Left cardiac atrium (tissue), 4 donors: Measurements from ENCODE around the gene HOXB5. TPM values are rescaled to one million over a fixed set of nuclear protein-coding genes. Genes with fewer than 3 reads are reported as not detected.
A peak's percentile ranks its signal among the peaks of the same experiment; 100 is the strongest.

Experiments used
- ATAC-seq, 2 donors: fragments of 200-7000 bp; cut with Tn5 transposase; one replicate each; pipeline ENCODE4 v1.9.1; 2020; ENCODE audit warnings: mild to moderate bottlenecking in 2 of 2, moderate library complexity in 2 of 2
- DNase-seq: peaks from one replicate; pipeline ENCODE4 v3.0.0-alpha.2; 2020
- intact Hi-C, 2 donors: fragments of 100-400 bp; cut with DNase I; formaldehyde crosslinking; loops; one replicate each; pipeline versions ENCODE4 v1.14.1 to v1.15.1; 2022 to 2023
- total RNA-seq, 2 donors: library from RNA; stranded (reverse); fragmentation: NEBNext Ultra II Directional; extraction: Animal tissue kit (Norgen Biotek cat#: 25700); gene quantifications; one replicate each; pipeline ENCODE4 v1.2.1, GENCODE V29; 2021
- donor health status: DM: no; HTN: yes; CAD: no.
- donor health status: DM: no; HTN: yes; CAD: no; lungs with severe emphysema.
- donor health status: DM: yes; HTN: yes; CAD: no.
- donor health status: Dilated cardiomyopathy.

Gene HOXB5
- total RNA-seq, 2 donors from 2014 or later, result 0.41 TPM; not detected in 1

- no peak for ATAC-seq
- DNase-seq, result no peak
- intact Hi-C loops, result no loop called here
Observed at GRCh38 chr17:48568499-48569239, 24.9 kb downstream of the HOXB5 start.

GRCh38 chr17:48567646-48568354 is 25.8 kb downstream of the HOXB5 start:
- no peak for ATAC-seq
- intact Hi-C loops, result no loop called here

GRCh38 chr17:48567209-48567608 is 26.4 kb downstream of the HOXB5 start:
- intact Hi-C loops, result no loop called here
- DNase-seq (no peak), ATAC-seq (no peak)

More at GRCh38 chr17:48567646-48568354, 25.8 kb downstream of the HOXB5 start:
- DNase-seq, result no peak

GRCh38 chr17:48566717-48567116 is 26.9 kb downstream of the HOXB5 start:
- ATAC-seq (no peak), DNase-seq (no peak)
- intact Hi-C loops, result no loop called here

- ATAC-seq (no peak), DNase-seq (no peak)
- intact Hi-C loops, result no loop called here
Observed at GRCh38 chr17:48565925-48566710, 27.5 kb downstream of the HOXB5 start.

GRCh38 chr17:48565022-48565554 is 28.5 kb downstream of the HOXB5 start:
- intact Hi-C loops, result no loop called here
- ATAC-seq (no peak), DNase-seq (no peak)

GRCh38 chr17:48564188-48565021 is 29.2 kb downstream of the HOXB5 start:
- ATAC-seq (peak; percentile 70 to 71), DNase-seq (no peak)
- intact Hi-C loops, result no loop called here

GRCh38 chr17:48563867-48564187 is 29.8 kb downstream of the HOXB5 start:
- ATAC-seq (no peak), DNase-seq (no peak)

GRCh38 chr17:48563385-48563838 is 30.2 kb downstream of the HOXB5 start:
- intact Hi-C loops, result no loop called here
- DNase-seq (no peak), ATAC-seq (no peak)

More at GRCh38 chr17:48563867-48564187, 29.8 kb downstream of the HOXB5 start:
- intact Hi-C loops, result no loop called here

- no peak for DNase-seq
- intact Hi-C loops, result no loop called here
- no peak for ATAC-seq
Observed at GRCh38 chr17:48562934-48563333, 30.6 kb downstream of the HOXB5 start.

- intact Hi-C loops, result no loop called here
- DNase-seq (no peak), ATAC-seq (no peak)
Observed at GRCh38 chr17:48561884-48562810, 31.4 kb downstream of the HOXB5 start.

- DNase-seq (no peak), ATAC-seq (no peak)
- intact Hi-C loops, result no loop called here
Observed at GRCh38 chr17:48559840-48560817, 33.5 kb downstream of the HOXB5 start.

- ATAC-seq (no peak), DNase-seq (no peak)
- intact Hi-C loops, result no loop called here
Observed at GRCh38 chr17:48559122-48559839, 34.3 kb downstream of the HOXB5 start.

- DNase-seq (no peak), ATAC-seq (no peak)
- intact Hi-C loops, result no loop called here
Observed at GRCh38 chr17:48558831-48559121, 34.8 kb downstream of the HOXB5 start.

GRCh38 chr17:48558057-48558830 is 35.3 kb downstream of the HOXB5 start:
- ATAC-seq, result no peak
- DNase-seq, result no peak

More at GRCh38 chr17:48558057-48558830, 35.3 kb downstream of the HOXB5 start:
- intact Hi-C loops, result no loop called here
